ENCODE measurements around the gene SLC12A9. TPM values are rescaled to one million over a fixed set of nuclear protein-coding genes. Genes with fewer than 3 reads are reported as not detected.
A peak's percentile ranks its signal among the peaks of the same experiment; 100 is the strongest.
"Not testable (repeated sequence)": the region's sequence is repeated elsewhere in the genome, so short reads cannot be mapped to it uniquely, and the experiment has no call there.

Gene SLC12A9
- total RNA-seq (42.7 TPM), polyA plus RNA-seq (1 to 10 TPM; 5.7 to 8.6 (median 6.1) TPM)

- H3K27me3 Mint-ChIP-seq = no peaks in the 10 kb centered on the region
Observed at GRCh38 chr7:100852048-100852872, at the start of gene SLC12A9. Gene SLC12A9, plus strand, starts transcription at chr7:100852713. Its CDS starts 1,485 bp downstream, at chr7:100854198.

GRCh38 chr7:100802951-100803350 is 49.6 kb upstream of the SLC12A9 start:
- H3K4me1 ChIP-seq (ENCODE audit: control insufficient read depth, insufficient read depth, low read length, poor library complexity, severe bottlenecking) = no peaks in the 10 kb centered on the region
- no peak overlapping the region for H3K27ac ChIP-seq (ENCODE audit: insufficient read depth, low read length, poor library complexity, severe bottlenecking)
- Mint-ChIP-seq H3K4me1 (peaks cover 0 to 7% (median under 1%) of the 10 kb centered on the region in 4 donors), H3K27me3 (peaks cover 9% of the 10 kb centered on the region), H3K9me3 (peaks cover 0 to 2% (median 0%) of the 10 kb centered on the region in 7 donors), H3K4me3 (no peak overlapping the region), H3K36me3 (no peaks in the 10 kb centered on the region), H3K27ac (peak overlapping the region in 1 of 3 donors; percentile 73)
- no peak for ATAC-seq (ENCODE audit: low read depth in 2 of 2)
- H3K36me3 ChIP-seq (ENCODE audit: control insufficient read depth, insufficient read depth, low read length) = no peaks in the 10 kb centered on the region
- DNase-seq = no peak
- no peaks in the 10 kb centered on the region for H3K9me3 ChIP-seq (ENCODE audit: control insufficient read depth in 2 of 2, low read length in 2 of 2)
- no peak overlapping the region for H3K4me3 ChIP-seq (ENCODE audit: low read depth, low read length)
- H3K27me3 ChIP-seq (ENCODE audit: control insufficient read depth, insufficient read depth, low read length) = no peaks in the 10 kb centered on the region

More at GRCh38 chr7:100852048-100852872, at the start of gene SLC12A9:
- H3K27me3 ChIP-seq (ENCODE audit: control insufficient read depth, insufficient read depth, low read length) = no peaks in the 10 kb centered on the region
- H3K9me3 ChIP-seq (ENCODE audit: control insufficient read depth in 2 of 2, low read length in 2 of 2) = no peaks in the 10 kb centered on the region
- peaks cover 2% of the 10 kb centered on the region for H3K36me3 ChIP-seq (ENCODE audit: control insufficient read depth, insufficient read depth, low read length)
- Mint-ChIP-seq H3K9me3 (no peaks in the 10 kb centered on the region), H3K4me1 (peaks cover 0 to 35% (median 17%) of the 10 kb centered on the region in 4 donors), H3K4me3 (peak within 1 kb of the TSS; percentile 87 to 94 (median 90)), H3K27ac (peak within 1 kb of the TSS; percentile 66 to 94 (median 92)), H3K36me3 (peaks cover 10% of the 10 kb centered on the region)
- peak within 1 kb of the TSS; percentile 87 for H3K4me3 ChIP-seq (ENCODE audit: low read depth, low read length)
- DNase-seq (peak; percentile 81 to 92 (median 85)), ATAC-seq (ENCODE audit: low read depth in 2 of 2) (peak; percentile 95 to 96)
- peaks cover 25% of the 10 kb centered on the region for H3K4me1 ChIP-seq (ENCODE audit: control insufficient read depth, insufficient read depth, low read length, poor library complexity, severe bottlenecking)
- peak within 1 kb of the TSS; percentile 78 for H3K27ac ChIP-seq (ENCODE audit: insufficient read depth, low read length, poor library complexity, severe bottlenecking)

- H3K27ac ChIP-seq (ENCODE audit: insufficient read depth, low read length, poor library complexity, severe bottlenecking) = no peak overlapping the region
- no peak overlapping the region for H3K4me3 ChIP-seq (ENCODE audit: low read depth, low read length)
- Mint-ChIP-seq H3K36me3 (no peaks in the 10 kb centered on the region), H3K9me3 (peaks cover 0 to 2% (median 0%) of the 10 kb centered on the region in 7 donors), H3K4me1 (peaks cover 0 to 7% (median under 1%) of the 10 kb centered on the region in 4 donors), H3K27ac (peak overlapping the region in 2 of 3 donors; percentile 65 to 92), H3K4me3 (no peak overlapping the region), H3K27me3 (peaks cover 9% of the 10 kb centered on the region)
- no peaks in the 10 kb centered on the region for H3K9me3 ChIP-seq (ENCODE audit: control insufficient read depth in 2 of 2, low read length in 2 of 2)
- no peaks in the 10 kb centered on the region for H3K36me3 ChIP-seq (ENCODE audit: control insufficient read depth, insufficient read depth, low read length)
- H3K4me1 ChIP-seq (ENCODE audit: control insufficient read depth, insufficient read depth, low read length, poor library complexity, severe bottlenecking) = no peaks in the 10 kb centered on the region
- DNase-seq (peak in 1 of 3 donors; percentile 70), ATAC-seq (ENCODE audit: low read depth in 2 of 2) (peak; percentile 61 to 76)
- H3K27me3 ChIP-seq (ENCODE audit: control insufficient read depth, insufficient read depth, low read length) = no peaks in the 10 kb centered on the region
Observed at GRCh38 chr7:100803398-100804161, 48.9 kb upstream of the SLC12A9 start.

- peaks cover 0 to 3% (median under 1%) of the 10 kb centered on the region in 4 donors for H3K4me1 Mint-ChIP-seq
- no peaks in the 10 kb centered on the region for H3K36me3 Mint-ChIP-seq
- peaks cover 0 to 2% (median 0%) of the 10 kb centered on the region in 7 donors for H3K9me3 Mint-ChIP-seq
- H3K4me1 ChIP-seq (ENCODE audit: control insufficient read depth, insufficient read depth, low read length, poor library complexity, severe bottlenecking) = no peaks in the 10 kb centered on the region
- no peak for DNase-seq
- peak overlapping the region in 1 of 3 donors; percentile 77 for H3K27ac Mint-ChIP-seq
- H3K4me3 ChIP-seq (ENCODE audit: low read depth, low read length) = no peak overlapping the region
- no peaks in the 10 kb centered on the region for H3K36me3 ChIP-seq (ENCODE audit: control insufficient read depth, insufficient read depth, low read length)
- peaks cover 9% of the 10 kb centered on the region for H3K27me3 Mint-ChIP-seq
- no peak for ATAC-seq (ENCODE audit: low read depth in 2 of 2)
- H3K27me3 ChIP-seq (ENCODE audit: control insufficient read depth, insufficient read depth, low read length) = no peaks in the 10 kb centered on the region
- H3K27ac ChIP-seq (ENCODE audit: insufficient read depth, low read length, poor library complexity, severe bottlenecking) = no peak overlapping the region
- no peaks in the 10 kb centered on the region for H3K9me3 ChIP-seq (ENCODE audit: control insufficient read depth in 2 of 2, low read length in 2 of 2)
- H3K4me3 Mint-ChIP-seq = no peak overlapping the region
Observed at GRCh38 chr7:100804681-100805431, 47.7 kb upstream of the SLC12A9 start.

GRCh38 chr7:100806276-100806675 is 46.2 kb upstream of the SLC12A9 start:
- Mint-ChIP-seq H3K9me3 (no peaks in the 10 kb centered on the region), H3K27me3 (peaks cover 4% of the 10 kb centered on the region), H3K27ac (no peak overlapping the region), H3K4me3 (no peak overlapping the region), H3K36me3 (no peaks in the 10 kb centered on the region), H3K4me1 (peaks cover 0 to 3% (median under 1%) of the 10 kb centered on the region in 4 donors)
- Histone ChIP-seq H3K27me3 (ENCODE audit: control insufficient read depth, insufficient read depth, low read length) (no peaks in the 10 kb centered on the region), H3K9me3 (ENCODE audit: control insufficient read depth in 2 of 2, low read length in 2 of 2) (no peaks in the 10 kb centered on the region), H3K4me3 (ENCODE audit: low read depth, low read length) (no peak overlapping the region), H3K27ac (ENCODE audit: insufficient read depth, low read length, poor library complexity, severe bottlenecking) (no peak overlapping the region), H3K4me1 (ENCODE audit: control insufficient read depth, insufficient read depth, low read length, poor library complexity, severe bottlenecking) (no peaks in the 10 kb centered on the region), H3K36me3 (ENCODE audit: control insufficient read depth, insufficient read depth, low read length) (no peaks in the 10 kb centered on the region)
- no peak for ATAC-seq (ENCODE audit: low read depth in 2 of 2)
- no peak for DNase-seq

GRCh38 chr7:100806883-100807282 is 45.6 kb upstream of the SLC12A9 start:
- not testable (repeated sequence) for H3K36me3 Mint-ChIP-seq; H3K27me3 ChIP-seq (ENCODE audit: control insufficient read depth, insufficient read depth, low read length); H3K27ac ChIP-seq (ENCODE audit: insufficient read depth, low read length, poor library complexity, severe bottlenecking); H3K4me3 ChIP-seq (ENCODE audit: low read depth, low read length); H3K4me3 Mint-ChIP-seq; ATAC-seq (ENCODE audit: low read depth in 2 of 2); H3K27me3 Mint-ChIP-seq; H3K4me1 ChIP-seq (ENCODE audit: control insufficient read depth, insufficient read depth, low read length, poor library complexity, severe bottlenecking); H3K9me3 Mint-ChIP-seq; H3K9me3 ChIP-seq (ENCODE audit: control insufficient read depth in 2 of 2, low read length in 2 of 2); H3K4me1 Mint-ChIP-seq; H3K27ac Mint-ChIP-seq; DNase-seq; H3K36me3 ChIP-seq (ENCODE audit: control insufficient read depth, insufficient read depth, low read length)

GRCh38 chr7:100808354-100808875 is 44.1 kb upstream of the SLC12A9 start:
- no peaks in the 10 kb centered on the region for H3K9me3 Mint-ChIP-seq
- no peaks in the 10 kb centered on the region for H3K36me3 Mint-ChIP-seq
- H3K4me3 Mint-ChIP-seq = no peak overlapping the region
- Histone ChIP-seq H3K36me3 (ENCODE audit: control insufficient read depth, insufficient read depth, low read length) (no peaks in the 10 kb centered on the region), H3K27me3 (ENCODE audit: control insufficient read depth, insufficient read depth, low read length) (no peaks in the 10 kb centered on the region), H3K4me1 (ENCODE audit: control insufficient read depth, insufficient read depth, low read length, poor library complexity, severe bottlenecking) (no peaks in the 10 kb centered on the region), H3K9me3 (ENCODE audit: control insufficient read depth in 2 of 2, low read length in 2 of 2) (no peaks in the 10 kb centered on the region), H3K4me3 (ENCODE audit: low read depth, low read length) (no peak overlapping the region), H3K27ac (ENCODE audit: insufficient read depth, low read length, poor library complexity, severe bottlenecking) (no peak overlapping the region)
- H3K4me1 Mint-ChIP-seq = peaks cover 0 to 3% (median 0%) of the 10 kb centered on the region in 4 donors
- peaks cover 3% of the 10 kb centered on the region for H3K27me3 Mint-ChIP-seq
- ATAC-seq (ENCODE audit: low read depth in 2 of 2) (no peak), DNase-seq (no peak)
- H3K27ac Mint-ChIP-seq = no peak overlapping the region
